GM15510 (cell line): ENCODE results near the gene ERN2.

Experiments
- POLR2A ChIP-seq: IDR thresholded peaks from 3 replicates; pipeline ENCODE4 v1.6.1; 2011; ENCODE audit warnings: borderline replicate concordance; ENCODE audit not compliant: insufficient read length; ENCODE audit errors: extremely low read depth

Gene ERN2

GRCh38 chr16:23728112-23728477, 15.1 kb upstream of the ERN2 start:
- no peak for TF ChIP-seq POLR2A

- no peak for TF ChIP-seq POLR2A
Measured at GRCh38 chr16:23726710-23727109, 13.7 kb upstream of the ERN2 start.

DNA sequence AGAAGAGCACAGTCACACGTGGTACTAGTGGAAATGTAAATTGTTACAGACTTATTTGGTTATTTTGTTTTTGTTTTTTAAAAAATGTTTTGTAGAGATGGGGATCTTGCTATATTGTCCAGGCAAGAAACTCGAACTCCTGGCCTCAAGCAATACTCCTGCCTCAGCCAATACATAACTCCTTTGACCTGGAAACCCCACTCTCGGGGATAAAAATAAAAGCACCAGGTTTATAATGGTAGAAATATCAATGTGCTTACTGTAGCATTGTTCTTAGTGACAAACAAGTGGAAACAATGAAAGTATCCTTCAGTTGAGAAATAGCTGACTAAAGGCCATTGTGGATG, 11.7 kb upstream of the ERN2 start:
- no peak for TF ChIP-seq POLR2A

DNA sequence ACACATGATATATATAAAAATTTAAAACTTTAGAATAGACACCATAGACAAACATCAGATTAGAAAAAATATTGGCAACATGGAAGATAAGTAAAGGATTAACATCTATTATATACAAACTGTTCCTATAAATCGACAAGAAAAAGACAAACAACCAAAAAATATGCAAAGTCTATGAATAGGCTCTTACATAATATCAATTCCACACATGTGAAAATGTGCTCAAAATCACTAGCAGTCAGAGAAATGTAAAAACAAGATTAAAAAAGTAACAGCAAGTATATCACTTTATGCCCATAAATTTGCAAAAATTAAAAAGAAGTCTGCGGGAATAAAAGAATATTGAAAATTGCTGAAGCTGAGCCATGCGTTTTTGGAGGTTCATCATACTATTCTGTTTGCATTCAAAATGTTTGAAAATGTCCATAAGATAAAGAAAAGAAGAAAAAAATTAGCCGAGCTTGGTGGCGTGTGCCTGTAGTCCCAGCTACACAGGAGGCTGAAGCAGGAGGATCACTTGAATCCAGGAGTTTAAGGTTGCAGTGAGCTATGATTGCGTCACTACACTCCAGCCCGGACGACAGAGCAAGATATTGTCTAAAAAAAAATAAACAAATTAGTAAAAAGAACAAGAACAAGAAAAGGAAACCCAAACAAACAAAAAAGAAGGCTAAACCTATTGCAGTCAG, 11.2 kb upstream of the ERN2 start:
- TF ChIP-seq POLR2A: no peak

GRCh38 chr16:23716484-23716883, 3.5 kb upstream of the ERN2 start:
- no peak for TF ChIP-seq POLR2A

- no peak for TF ChIP-seq POLR2A
Measured at GRCh38 chr16:23711785-23712184, 1.2 kb downstream of the ERN2 start.

GRCh38 chr16:23710504-23710903, 2.5 kb downstream of the ERN2 start:
- TF ChIP-seq POLR2A: no peak

DNA sequence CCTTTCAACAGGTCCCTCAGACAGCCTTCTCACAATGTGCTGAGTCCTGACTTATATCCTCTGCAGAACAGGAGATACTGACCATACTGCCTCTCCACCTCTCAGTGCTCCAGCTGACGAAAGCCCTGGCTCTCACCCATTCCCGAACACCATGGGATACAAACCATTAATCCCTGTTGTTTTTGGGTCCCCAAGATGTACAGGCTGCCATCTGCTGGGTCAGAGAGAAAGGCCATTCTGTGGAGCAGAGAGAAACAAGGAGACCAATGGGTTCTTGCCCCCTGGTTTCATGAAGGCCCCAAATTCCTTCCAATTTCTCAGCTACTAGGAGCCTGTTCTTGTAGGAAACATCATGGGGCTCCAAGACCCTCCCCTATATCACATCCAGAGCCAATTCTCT, 3.0 kb downstream of the ERN2 start:
- no peak for TF ChIP-seq POLR2A

DNA sequence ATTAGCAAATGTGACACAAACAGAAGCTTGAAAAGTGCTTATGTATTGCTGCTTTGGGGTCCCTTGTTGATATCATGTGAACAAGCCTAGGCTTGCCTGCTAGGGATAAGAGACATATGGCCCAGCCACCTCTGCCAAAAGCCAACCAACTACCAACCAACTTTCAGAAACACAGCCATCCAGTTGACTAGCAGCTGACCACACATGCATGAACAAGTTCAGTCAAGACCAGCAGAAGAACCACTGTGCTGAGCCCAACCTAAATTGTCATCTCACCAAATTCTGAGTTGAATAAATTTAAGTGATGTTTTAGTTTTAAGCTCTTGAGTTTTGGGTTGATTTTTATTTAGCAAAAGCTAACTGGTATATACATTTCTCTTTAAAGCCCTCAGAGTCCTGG, 3.5 kb downstream of the ERN2 start:
- no peak for TF ChIP-seq POLR2A

GRCh38 chr16:23706439-23706838, 6.6 kb downstream of the ERN2 start:
- TF ChIP-seq POLR2A: no peak

DNA sequence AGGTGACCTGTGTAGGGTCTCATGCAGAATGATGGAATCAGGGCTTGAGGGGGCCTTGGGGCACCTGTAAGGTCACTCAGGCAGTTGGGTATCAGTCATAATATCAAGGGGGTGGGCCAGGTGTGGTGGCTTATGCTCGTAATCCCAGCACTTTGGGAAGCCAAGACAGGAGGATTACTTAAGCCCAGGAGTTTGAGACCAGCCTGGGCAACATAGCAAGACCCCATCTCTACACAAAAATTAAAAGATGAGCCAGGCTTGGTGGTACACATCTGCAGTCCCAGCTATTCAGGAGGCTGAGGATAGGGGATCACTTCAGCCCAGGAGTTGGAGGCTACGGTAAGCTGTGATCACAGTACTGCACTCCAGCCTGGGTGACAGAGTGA, 7.5 kb downstream of the ERN2 start:
- no peak for TF ChIP-seq POLR2A

GRCh38 chr16:23704772-23705516, 8.1 kb downstream of the ERN2 start:
- no peak for TF ChIP-seq POLR2A

DNA sequence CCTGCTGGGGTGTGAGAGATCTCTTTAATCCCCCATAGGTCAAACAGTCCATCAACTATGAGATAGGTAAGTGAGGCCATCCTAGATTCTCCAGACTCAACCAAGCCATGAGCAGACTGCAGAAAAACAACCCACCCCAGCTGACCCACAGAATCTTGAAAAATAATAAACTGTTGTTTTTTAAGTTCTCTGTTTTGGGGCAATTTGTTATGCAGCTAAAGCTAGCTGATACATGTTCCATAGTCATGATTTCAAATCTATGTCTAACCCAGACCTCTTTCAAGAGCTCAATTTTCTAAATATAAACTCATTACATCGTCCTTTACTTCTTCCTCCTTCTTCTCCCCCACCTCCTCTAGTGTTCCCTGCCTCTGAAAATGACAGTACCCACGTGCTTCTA, 10.1 kb downstream of the ERN2 start:
- no peak for TF ChIP-seq POLR2A

DNA sequence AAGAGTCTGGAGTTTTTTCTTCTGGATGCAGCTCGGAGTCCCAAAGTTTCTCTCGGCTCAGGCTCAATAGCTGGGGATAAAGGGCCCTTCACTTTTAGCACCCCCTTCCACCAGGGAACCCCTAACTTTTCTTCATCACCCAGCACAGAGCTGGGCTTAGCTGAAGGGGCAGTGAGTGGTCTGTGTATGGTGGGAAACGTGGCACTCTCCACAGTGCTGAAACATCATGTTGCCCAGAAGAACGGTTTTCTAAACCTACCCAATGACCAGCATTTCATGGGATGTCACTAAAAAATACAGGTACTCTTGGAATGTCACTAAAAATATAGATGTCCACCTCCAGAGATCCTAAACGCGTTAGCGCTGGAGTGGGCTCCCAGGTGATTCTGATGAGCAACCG, 12.0 kb downstream of the ERN2 start:
- TF ChIP-seq POLR2A: no peak

- no peak for TF ChIP-seq POLR2A
Measured at GRCh38 chr16:23700509-23700908, 12.5 kb downstream of the ERN2 start.

GRCh38 chr16:23700093-23700492, 12.9 kb downstream of the ERN2 start:
- TF ChIP-seq POLR2A: no peak
